Measurements from ENCODE around the gene ERG28. TPM values are rescaled to one million over a fixed set of nuclear protein-coding genes. Genes with fewer than 3 reads are reported as not detected.

The ERG28 gene, protein sequence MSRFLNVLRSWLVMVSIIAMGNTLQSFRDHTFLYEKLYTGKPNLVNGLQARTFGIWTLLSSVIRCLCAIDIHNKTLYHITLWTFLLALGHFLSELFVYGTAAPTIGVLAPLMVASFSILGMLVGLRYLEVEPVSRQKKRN
- total RNA-seq (ENCODE audit: low replicate concordance): 3.9 and 8.7 TPM in 2 replicates

DNA sequence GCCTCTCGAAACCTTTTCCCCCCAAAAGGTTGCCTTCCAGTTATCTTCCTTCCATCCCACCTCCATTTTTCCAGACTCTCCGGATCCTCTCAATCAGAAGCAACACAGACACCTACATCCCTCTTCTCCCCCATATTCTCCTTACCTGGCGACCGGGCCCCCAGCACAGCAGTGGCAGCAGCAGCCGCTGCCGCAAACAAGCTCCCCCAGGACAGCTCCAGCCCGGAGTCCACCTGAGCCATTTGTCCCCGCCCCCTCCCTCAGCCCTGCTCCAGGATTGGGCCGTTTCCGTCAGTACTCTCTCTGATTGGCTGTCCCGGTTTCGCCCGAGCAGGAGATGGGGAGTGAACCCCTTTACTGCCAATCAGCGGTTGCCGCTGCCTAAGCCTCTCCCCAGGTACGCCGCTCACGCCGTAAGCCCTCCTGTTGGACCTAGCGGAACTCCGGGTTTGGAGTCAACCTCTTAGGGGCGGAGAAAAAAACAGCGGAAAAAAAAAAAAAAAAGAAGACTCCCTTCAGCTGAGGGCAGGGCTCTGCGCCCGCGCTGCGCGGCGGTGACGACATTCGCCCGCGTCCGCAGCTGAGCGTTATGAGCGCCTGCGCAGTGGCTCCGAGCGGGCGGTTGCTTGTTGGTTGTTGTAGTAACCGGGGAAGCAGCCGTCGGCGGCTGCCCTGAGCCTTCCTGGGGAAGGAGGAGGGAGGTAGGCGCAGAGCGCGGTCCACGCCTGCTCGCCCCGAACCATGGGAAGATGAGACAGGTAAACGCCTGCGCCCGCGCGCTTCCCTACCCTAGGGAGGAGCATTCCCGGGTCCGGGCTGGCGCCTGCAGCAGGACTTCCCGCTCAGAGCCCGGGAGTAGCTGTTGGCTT is at the start of gene ERG28, which contains the start of gene TTLL5:
TSS of gene ERG28 (minus strand) at position 247 of the 869 bp plus-strand sequence. CDS start 3,374 bp downstream, outside the sequence.
TSS of gene TTLL5 (plus strand) at position 617 of the 869 bp plus-strand sequence. CDS start 1,904 bp downstream, outside the sequence.
- peak within 1 kb of the TSS; percentile 97 for H3K4me3 ChIP-seq (ENCODE audit: low read depth, low read length)
- TF ChIP-seq, protein P1, sequence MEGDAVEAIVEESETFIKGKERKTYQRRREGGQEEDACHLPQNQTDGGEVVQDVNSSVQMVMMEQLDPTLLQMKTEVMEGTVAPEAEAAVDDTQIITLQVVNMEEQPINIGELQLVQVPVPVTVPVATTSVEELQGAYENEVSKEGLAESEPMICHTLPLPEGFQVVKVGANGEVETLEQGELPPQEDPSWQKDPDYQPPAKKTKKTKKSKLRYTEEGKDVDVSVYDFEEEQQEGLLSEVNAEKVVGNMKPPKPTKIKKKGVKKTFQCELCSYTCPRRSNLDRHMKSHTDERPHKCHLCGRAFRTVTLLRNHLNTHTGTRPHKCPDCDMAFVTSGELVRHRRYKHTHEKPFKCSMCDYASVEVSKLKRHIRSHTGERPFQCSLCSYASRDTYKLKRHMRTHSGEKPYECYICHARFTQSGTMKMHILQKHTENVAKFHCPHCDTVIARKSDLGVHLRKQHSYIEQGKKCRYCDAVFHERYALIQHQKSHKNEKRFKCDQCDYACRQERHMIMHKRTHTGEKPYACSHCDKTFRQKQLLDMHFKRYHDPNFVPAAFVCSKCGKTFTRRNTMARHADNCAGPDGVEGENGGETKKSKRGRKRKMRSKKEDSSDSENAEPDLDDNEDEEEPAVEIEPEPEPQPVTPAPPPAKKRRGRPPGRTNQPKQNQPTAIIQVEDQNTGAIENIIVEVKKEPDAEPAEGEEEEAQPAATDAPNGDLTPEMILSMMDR (IDR thresholded peaks at IDR 0.05; ENCODE audit: insufficient read depth, low read length): no peak
- DNase-seq (ENCODE audit: low read depth): peak; percentile 99

DNA sequence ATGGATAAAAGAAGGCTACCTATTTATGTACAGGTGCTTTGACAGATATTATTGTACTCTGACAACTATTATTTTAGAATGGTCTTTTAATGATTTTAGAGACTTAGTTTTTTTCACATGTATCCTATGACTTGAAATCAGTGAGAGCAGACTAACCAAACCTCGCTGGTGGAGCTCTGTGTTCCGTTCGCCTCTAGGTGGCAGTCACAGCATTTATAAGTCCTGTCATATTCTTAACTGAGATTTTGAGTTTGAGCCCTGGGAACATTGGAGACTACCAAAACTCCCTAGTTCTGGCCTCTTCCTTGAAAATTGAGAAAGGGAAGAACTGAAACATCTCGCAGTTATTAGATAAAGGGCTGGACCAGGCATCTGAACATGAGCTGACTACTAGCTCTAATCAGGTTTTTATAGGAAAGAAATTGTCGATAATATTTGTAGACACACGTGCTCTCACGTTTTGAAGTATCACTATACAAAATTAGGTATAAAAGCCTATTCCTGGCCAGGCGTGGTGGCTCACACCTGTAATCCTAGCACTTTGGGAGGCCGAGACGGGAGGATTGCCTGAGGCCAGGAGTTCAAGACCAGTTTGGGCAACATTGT is 48.6 kb upstream of the ERG28 start:
- peak; percentile 91 for DNase-seq (ENCODE audit: low read depth)
- TF ChIP-seq, protein P1 (IDR thresholded peaks at IDR 0.05; ENCODE audit: insufficient read depth, low read length): peak; percentile 76
- H3K4me3 ChIP-seq (ENCODE audit: low read depth, low read length): no peak overlapping the region

DNA sequence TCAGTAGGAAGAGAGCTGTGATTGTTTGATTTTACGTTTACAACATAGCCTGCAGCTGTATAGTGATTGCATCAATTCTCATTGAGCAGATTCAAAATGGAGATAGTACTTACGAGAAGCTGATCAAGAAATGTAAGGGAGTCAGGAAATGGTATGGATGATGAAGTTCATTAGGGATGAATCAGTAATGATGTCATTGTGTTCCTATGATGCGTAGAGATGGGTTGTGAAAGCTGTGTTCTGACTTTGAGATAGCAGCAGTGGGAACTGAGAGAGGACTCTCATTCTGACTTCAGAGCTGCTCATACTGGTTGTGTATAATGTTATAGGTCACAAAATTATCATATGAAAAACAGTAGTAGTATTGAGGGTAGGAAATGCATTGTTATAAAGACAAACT is 44.3 kb upstream of the ERG28 start:
- TF ChIP-seq, protein P1 (IDR thresholded peaks at IDR 0.05; ENCODE audit: insufficient read depth, low read length): no peak
- DNase-seq (ENCODE audit: low read depth): no peak
- H3K4me3 ChIP-seq (ENCODE audit: low read depth, low read length): no peak overlapping the region

DNA sequence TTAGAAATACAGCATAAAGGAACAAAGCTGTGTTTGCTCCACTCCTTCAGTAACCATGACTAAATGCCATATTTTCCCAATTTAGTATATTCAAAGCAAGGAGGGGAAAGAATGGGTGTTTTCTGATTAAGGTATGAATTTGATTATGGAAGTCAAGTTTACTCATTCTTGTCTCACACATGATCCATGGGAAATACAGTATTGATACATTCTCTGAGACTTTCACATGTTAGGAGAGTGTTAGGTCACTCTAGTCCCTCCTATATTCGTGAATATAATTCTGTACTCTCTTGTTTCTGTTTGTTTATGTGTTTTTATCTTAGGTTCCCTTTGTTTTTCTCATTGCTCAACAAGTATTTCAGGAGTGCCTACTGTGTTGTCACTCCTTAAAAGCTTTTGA is 42.8 kb upstream of the ERG28 start:
- no peak for DNase-seq (ENCODE audit: low read depth)
- TF ChIP-seq, protein P1 (IDR thresholded peaks at IDR 0.05; ENCODE audit: insufficient read depth, low read length): no peak
- H3K4me3 ChIP-seq (ENCODE audit: low read depth, low read length): no peak overlapping the region

DNA sequence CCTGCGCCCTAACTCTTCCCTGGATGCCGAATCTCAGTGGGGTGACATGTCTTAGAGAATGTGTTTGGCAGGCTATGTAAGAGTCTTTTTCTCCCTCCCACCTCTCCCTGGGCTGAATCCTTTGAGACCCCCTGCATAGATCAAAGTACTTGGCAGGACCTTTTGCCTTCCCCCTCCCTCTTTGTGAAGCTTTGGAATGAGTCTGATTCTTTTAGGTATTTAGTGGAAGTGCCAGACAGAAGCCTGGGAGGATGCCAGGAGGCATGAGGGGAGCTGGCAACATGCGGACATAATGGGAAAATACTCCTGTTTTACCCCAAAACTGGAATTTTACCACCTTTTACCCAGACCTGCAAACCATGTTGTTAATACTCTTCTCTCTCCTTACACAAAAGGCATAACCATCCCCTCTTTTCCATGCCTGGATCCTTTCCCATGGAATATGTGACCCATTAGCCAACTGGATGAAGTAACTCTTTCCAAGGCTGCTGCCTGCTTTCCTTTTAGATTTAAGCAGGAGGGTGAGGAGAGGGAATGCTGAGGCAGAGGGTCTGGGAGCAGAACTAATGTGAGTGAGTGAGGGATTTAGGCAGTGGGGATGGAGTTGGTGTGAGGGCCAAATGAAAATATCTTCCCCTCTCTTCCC is 42.1 kb upstream of the ERG28 start:
- no peak overlapping the region for H3K4me3 ChIP-seq (ENCODE audit: low read depth, low read length)
- DNase-seq (ENCODE audit: low read depth): peak; percentile 64
- TF ChIP-seq, protein P1 (IDR thresholded peaks at IDR 0.05; ENCODE audit: insufficient read depth, low read length): no peak

DNA sequence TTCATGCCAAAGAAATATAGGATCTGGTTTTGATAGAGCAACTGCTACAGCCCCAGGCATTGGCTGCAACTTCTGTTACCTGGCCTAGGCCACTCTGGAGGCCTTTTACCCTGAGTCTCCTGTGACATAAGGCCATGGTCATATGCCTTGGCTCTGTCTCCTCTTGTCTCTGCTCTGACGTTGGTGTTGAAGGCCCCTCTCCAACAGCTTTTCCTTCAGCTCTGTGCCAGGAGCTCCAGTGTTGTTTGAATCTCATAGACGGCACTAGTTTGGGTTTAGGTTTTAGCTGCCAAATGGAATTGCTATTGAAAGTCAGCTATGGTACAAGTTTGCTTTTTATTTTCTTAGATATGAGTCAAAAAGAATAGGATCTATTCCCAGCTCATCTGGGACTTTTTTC is 41.4 kb upstream of the ERG28 start:
- DNase-seq (ENCODE audit: low read depth): peak; percentile 42
- TF ChIP-seq, protein P1 (IDR thresholded peaks at IDR 0.05; ENCODE audit: insufficient read depth, low read length): no peak
- H3K4me3 ChIP-seq (ENCODE audit: low read depth, low read length): no peak overlapping the region
